HEK293T (cell line): ENCODE measurements around the gene CRAMP1.

ENCODE experiments used
- FOXM1 ChIP-seq: fragments of 450-650 bp; IDR thresholded peaks from 2 replicates; pipeline ENCODE4 v1.6.1; 2017; ENCODE audit warnings: mild to moderate bottlenecking, borderline replicate concordance
- NFRKB ChIP-seq: fragments of 450-650 bp; IDR thresholded peaks from 2 replicates; pipeline ENCODE4 v1.6.1; 2016; ENCODE audit warnings: mild to moderate bottlenecking, moderate library complexity

DNA sequence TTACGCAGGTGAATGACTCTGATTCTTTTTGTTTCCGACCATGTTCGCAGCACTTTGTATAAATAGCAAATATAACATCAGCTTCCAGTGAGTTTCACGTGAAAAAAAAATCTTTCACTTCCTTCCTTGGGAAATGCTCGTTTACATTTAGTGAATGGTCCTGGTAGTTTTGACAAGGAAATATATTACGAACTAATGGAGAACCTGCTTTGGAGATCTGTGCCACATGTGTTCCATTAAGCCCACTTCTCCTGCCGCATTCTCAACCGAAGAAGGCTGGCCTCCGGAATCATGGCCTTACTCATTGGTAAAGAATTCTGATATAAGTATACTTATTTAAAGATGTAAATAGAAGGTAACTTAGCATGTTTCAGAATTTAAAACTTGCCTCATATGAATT is 3.6 kb downstream of the CRAMP1 start:
- TF ChIP-seq NFRKB (no peak), FOXM1 (no peak)
